Sigmoid colon (tissue), 4 donors: ENCODE data around the gene BTBD9.

Experiments
- CTCF ChIP-seq, 4 experiments: fragments of 450-650 bp in 3 of 4; fragments of 200-600 bp in 1 of 4; IDR thresholded peaks; one replicate each; pipeline ENCODE4 v1.5.1; 2016 to 2019; ENCODE audit warnings: antibody characterized with exemption in 4 of 4, mild to moderate bottlenecking in 3 of 4, moderate library complexity in 2 of 4
- EP300 ChIP-seq, 4 donors: sonication (generic); formaldehyde crosslinking; IDR thresholded peaks; one replicate each; pipeline ENCODE4 v1.6.1; 2017; ENCODE audit warnings: antibody characterized with exemption in 4 of 4
- POLR2A ChIP-seq, 2 donors: fragments of 450-650 bp; IDR thresholded peaks; one replicate each; pipeline ENCODE4 v1.6.1; 2016; ENCODE audit warnings: antibody characterized with exemption in 2 of 2, mild to moderate bottlenecking in 2 of 2, moderate library complexity in 2 of 2
- POLR2AphosphoS5 ChIP-seq, 4 donors: sonication (generic); formaldehyde crosslinking; IDR thresholded peaks; one replicate each; pipeline ENCODE4 v1.6.1; 2017; ENCODE audit warnings: antibody characterized with exemption in 4 of 4

GRCh38 chr6:38508894-38509293 lies 130.8 kb downstream of the BTBD9 start:
- TF ChIP-seq CTCF (IDR thresholded peaks at IDR 0.05) (no peak), EP300 (IDR thresholded peaks at IDR 0.05) (no peak), POLR2A (IDR thresholded peaks at IDR 0.05) (no peak), POLR2AphosphoS5 (IDR thresholded peaks at IDR 0.05) (no peak)
